ENCODE results near the gene SFRP2.
A peak's percentile ranks its signal among the peaks of the same experiment; 100 is the strongest.

The SFRP2 gene

DNA sequence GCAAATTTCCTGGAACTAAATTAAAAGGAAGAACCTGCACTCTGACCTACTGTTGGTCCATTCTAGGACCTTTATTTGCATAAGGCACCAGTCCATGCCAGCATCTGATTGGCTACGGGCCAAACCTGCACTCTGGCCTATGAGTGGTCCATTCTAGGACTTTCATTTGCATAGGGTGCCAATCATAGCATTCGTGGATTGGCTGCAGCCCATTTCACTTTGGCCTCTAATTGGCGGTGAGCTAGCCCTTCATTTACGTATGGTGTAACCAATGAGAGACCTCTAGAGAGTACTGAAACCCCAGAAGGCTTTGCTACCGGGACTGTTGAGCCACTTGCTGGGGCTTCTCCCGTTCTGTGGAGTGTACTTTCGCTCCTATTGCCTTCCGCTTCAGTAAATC, 23.0 kb downstream of the SFRP2 start:
- DNase-seq = no peak

DNA sequence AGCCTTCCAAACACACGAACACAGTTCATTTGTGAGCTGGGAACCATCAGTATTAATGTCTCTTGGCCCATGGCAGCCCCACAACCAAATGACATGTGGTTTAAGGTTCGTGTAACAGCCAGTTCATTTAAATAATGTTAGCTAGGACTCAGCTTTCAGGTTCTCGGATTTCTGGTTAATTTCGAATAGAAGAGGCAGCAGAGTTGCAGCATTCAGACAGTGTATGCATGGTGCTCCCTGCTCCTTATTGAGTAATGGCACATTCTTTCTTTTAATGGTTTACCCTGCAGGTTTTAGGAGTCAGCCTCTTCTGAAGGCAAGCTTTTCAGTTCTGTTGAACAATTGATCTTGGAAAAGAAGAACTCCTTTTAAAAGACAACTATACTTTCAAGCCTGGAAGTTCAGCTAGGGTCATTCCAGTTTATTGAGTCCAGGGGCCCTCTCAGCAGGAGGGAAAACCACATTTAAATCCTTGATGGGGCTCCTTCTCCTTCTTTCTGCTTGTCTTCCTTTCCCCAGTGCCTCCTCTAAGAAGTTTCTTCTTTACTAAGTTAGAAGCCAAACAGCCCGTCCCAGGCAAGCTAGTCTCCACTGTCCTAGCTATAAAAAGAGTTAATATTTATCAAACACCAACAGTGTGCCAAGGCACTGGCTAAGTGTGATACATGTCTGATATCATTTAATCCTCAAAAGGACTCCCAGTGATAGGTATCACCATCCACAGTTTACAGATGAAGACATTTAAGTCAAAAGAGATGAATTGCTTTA, 24.1 kb downstream of the SFRP2 start:
- DNase-seq = no peak

DNA sequence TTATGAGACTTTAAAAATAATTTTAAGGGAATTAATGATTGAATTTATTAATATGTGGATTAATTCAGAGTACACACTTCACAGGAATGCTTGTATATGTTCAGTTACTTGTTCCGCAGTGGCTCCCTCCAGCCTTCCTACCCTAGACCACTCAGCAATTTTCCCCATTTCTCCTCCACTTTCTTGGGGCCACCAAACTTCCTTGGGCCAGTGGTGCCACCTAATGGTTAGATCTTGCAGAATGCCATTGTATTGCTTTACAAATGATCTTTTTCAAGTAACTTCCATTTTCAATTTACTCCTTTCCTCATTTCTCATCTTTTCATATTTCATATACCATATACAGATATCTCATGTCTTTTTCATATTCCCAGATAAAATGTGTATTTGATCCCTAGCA, 25.5 kb downstream of the SFRP2 start:
- DNase-seq = no peak

DNA sequence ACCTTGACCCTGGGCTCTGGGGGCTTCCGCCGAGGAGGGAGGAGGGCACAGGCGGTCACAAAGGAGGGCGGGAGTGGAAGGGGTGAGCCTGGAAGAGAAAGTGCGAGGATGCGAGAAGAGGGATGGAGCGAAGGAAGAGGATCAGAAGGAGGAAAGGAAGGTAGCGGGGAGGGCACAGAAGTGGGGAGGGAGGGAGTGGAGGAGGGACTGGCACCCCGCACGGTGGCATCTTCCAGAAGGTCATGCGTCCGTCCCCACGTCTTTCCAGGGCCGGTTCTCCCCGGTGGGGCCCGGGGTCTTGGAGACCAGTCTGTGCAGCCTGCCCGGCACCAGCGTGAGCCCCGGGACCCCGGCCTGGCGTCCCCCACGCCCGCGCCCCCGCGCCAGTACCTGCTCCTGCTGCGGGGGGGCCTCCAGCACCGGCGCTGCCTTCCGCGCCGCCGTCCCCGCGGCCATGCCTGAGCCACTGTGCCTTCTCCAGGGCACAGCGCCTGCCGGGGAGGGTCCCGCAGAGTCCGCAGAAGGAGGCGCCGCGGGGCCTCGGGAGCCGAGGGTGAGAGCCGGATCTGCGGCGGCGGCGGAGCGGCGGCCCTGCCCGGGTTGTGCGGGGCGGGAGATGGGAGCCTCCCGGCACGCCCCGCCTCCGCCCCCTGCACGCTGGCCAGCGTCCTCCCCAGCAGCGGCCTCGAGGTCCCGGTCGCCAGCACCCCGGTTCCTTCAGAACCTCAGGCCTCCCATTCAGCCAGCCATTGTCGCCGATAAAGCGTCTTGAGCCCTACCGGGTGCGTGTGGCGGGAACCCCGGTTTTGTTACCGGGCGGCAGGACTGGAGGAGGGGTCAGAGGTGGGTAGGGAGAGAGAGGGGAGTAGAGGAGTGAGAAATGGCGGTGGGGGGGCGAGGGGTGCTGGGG, 29.2 kb downstream of the SFRP2 start, which contains the start of gene RNF175:
Gene RNF175 (minus strand): TSS at position 618 of the 910 bp plus-strand sequence. CDS start 162 bp downstream, at position 456.
- no peak for DNase-seq

DNA sequence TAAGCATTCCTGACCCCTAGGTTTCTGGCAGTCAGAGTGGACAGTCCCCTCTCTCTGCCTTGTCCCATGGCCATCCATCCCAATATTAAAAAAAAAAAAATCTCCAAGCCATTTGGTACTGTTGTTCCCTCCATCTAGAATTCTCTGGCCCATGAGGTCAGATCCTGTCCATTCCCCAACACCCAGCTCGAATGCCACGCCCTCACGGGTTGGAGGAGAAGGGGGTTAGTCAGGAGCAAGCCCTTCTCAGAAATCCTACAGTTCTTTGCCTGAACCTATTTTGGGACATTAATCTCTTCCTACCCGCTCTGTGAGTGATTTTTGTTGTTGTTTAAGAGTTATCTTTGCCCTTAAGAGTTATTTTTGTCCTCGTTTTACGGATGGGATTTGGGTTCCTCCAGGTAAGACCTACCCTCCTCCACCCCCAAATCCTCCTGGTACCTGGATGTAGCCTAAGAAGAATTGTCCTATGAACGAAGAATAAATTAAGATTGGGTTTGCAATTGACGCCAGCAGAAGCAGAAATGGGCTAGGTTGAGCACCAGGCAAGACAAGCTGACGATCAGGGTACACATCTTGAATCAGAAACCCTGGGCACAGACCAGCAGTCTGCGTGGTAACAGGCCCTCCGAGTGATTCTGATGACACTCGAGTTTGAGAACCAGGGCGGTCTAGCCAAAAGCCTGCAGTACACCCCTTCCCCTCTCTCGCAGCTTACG, 30.0 kb downstream of the SFRP2 start:
- no peak for DNase-seq

DNA sequence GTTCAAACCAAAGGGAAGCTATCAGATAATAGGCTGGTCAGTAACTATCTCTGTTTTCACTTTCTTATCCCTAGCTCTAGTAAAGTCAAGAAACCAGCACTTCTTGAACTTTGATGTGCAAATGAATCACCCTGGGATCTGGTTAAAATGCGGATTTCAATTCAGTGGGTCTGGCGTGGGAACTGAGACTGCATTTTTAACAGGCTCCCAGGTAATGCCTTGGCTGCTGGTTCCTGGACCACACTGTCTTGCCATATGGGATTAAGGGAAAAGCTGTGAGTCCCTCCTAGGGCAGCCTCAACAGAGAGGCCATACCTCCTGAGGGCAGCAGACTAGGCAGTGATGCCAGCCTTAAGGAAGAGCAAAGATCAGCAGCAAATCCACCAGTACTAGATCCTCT, 30.7 kb downstream of the SFRP2 start:
- no peak for DNase-seq

DNA sequence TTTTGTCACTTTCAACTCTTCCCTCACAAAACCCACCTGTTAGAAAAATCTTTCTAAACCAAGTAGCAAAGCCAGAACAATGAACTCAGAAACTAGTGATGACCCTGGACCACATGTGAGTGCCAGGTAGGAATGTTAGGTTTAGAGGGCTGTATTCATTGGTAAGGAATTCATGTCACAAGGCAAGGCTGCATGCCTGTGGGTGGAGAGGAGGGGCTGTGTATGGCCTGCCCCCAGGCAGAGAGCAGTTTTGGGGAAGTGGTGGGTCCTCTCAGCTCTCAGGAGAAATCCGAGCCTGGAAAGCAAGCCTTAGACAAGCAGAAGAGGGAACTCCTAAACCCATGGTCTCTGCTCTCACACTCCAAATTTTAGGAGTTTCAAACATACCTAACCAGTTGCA, 31.5 kb downstream of the SFRP2 start:
- no peak for DNase-seq

DNA sequence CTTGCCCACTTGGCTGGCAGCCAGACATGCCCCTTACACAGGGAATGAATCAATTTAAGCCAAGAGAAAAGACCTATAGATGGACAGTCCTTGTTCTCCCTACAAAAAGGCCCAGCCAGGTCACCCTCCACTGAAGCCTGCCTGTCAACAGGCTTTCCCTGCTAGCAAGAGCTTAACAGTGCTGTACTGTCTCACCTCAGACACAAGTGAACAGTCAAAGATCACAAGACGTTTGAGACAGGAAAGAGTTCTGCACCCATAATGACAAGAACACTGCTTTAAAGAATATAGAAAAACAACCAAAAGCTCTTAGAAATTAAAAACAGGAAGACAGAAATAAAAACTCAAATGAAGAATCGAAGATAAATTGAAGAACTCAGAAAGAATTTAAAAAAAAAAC, 33.7 kb downstream of the SFRP2 start:
- DNase-seq = no peak

DNA sequence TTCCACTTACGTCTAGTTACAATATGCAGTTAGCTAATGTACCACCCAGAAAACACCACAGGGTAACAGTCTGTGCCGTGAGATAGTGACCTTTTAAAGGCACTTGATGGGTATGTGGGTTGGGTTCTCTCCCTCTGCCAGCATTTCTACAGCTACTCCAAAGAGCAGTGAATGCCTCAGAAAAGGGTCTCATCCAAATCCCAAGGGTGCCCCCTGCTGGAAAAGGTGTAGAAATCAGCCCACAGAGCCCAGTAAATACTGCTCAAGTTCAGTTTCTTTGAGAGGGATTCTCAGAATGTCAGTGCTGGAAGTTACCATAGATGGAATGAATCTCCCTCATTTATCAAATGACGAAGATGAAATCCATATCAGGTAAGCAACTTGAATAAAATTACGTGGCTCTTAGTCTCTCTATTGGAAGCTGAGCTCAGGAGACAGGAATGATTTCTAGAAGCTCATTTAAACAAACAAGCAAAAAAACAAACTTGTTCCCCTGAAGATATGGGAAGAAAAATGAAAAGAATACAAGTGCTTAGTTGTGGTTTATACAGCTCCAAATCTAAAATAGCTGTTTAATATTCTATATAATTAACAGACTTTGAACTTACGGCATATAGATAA, 38.6 kb downstream of the SFRP2 start:
- peak; percentile 80 for DNase-seq

DNA sequence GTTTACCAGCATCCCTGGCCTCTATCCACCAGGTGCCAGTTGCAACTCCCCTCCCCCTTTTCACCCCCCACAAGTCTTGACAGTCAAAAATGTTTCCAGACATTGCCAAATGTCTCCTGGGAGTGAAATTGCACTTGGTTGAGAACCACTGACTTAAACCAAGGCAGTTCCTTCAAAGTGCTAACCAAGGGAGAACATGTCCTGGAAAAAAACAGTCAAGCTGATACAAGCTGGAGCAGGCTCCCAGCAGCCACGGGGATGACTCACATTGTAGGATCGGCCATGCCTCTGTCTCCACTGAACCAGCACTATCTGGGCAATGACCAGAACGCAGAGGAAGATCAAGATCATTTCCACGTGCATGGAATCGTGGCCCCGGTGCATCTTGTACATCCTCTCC, 40.5 kb downstream of the SFRP2 start:
- no peak for DNase-seq

DNA sequence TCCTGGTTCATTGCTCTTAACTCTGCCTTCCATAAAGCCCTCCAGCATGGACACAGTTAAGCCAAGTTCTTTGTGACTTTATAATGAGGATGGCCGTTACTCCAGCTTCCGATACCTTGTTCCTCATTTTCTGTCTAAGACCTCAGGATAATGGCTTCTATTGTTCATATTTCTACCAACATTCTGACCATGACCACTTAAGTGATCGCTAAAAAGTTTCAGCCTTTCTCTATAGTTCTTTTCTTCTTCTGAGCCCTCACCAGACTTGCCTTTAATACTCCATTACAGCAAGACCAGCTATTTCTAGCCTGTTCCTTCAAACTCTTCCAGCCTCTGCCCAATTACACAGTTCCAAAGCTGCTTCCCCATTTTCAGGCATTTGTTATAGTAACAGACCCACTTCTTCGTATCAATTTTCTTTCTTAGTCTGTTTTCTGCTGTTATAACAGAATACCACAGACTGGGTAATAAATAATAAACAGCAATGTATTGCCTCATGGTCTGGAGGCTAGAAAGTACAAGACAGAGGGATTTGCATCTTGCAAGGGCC, 41.4 kb downstream of the SFRP2 start:
- DNase-seq = no peak

DNA sequence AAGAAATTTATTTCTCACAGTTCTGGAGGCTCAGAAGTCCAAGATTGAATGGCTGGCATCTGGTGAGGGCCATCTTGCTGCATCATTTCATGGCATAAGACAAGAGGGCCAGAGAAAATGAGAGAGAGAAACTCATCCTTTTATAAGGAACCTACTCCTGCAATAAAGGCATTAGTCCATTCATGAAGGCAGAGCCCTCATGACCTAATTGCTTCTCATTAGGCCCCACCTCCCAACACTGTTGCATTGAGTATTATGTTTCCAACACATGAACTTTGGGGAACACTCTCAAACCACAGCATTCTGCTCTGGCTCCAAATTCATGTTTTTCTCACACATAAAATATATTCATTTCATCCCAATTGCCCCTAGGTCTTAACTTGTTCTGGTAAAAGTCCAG, 43.2 kb downstream of the SFRP2 start:
- no peak for DNase-seq

DNA sequence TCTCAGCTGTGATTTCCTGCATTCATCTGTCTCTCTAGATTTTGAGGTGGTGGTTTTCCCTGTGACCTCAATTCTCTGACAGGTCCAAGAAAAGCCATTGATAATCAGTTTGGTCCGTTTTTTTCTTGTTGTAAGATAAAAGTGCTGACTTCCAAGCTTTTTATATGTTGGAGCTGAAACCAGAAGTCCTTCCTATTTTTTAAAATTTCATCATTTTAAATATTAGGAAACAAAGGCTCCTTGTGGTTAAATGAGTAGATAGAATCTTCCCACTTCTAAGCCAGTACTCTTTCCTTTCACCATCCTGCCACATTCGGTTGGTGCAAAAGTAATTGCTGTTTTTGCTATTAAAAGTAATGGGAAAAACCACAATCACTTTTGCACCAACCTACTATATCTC, 47.3 kb downstream of the SFRP2 start:
- no peak for DNase-seq

DNA sequence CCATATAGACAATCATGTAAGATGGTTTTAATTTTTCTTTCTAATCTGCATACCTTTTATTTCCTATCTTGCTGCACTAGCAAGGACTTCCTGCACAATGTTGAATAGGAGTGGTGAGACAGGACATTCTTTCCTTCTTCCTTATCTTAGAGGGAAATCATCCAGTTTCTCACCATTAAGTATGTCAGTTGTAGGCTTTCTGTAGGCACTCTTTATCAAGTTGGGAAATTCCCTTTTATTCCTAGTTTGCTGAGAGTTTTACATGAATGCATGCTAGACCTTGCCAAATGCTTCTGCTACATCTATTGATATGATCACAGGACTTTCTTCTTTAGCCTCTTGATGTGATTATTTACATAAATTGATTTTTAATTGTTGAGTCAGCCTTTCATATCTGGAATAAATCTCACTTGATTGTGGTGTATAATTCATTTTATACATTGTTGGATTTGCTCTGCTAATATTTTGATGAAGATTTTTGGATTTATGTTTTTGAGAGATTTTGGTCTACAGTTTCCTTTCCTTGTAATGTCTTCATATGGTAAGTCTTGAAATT, 52.9 kb downstream of the SFRP2 start:
- DNase-seq = no peak

DNA sequence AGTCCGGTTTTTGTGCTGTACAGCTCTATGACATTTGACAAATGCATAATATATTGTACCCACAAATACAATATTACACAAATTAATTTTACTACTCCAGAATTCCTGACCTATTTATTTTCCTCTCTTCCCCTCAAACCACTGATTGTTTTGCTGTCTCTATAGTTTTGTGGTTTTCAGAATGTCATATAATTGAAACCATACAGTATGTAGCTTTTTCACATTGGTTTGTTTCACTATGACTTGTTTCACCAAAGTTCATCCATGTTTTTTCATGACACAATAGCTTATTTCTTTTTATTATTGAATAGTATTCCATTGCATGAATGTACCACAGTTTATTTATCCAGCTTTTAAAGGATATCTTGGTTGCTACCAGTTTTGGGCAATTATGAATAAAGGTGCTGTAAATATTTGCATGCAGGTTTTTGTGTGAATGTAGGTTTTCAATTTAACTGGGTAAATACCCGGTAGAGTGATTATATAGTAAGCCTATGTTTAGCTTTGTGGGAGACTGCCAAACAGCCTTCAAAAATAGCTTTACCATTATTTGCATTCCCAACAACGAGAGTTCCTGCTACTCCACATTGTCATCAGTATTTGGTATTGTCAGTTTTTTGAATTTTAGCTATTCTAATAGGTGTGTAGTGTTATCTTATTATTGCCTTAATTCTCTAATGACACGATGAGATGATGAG, 55.0 kb downstream of the SFRP2 start:
- no peak for DNase-seq

DNA sequence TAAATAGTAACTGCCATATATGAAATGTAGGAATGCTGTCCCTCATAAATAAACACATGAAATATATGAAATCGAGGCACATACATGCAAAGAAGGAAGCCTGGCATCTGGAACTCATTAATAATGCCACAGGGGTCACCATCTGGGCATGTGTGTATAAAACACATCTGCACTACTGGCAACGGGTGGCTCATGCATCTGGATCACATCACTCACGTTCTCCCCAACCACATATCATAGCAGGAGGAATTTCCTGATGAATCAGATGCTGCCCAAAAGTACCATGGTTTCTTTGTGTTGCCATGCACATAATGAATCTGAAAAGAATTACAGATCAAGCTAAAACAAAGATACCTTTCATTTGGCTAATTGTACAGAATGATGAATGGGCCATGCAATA, 57.6 kb downstream of the SFRP2 start:
- no peak for DNase-seq
